NCI-H2171 (cell line): Measurements from ENCODE around the gene MGA.

ENCODE experiments used
- DNase-seq: peaks from one replicate; lab custom pipeline; 2025; lab: John Stamatoyannopoulos, UW

Gene MGA

GRCh38 chr15:41783296-41783695 is 123.1 kb downstream of the MGA start:
- DNase-seq, result no peak

GRCh38 chr15:41788262-41788661 is 128.1 kb downstream of the MGA start:
- no peak for DNase-seq

DNA sequence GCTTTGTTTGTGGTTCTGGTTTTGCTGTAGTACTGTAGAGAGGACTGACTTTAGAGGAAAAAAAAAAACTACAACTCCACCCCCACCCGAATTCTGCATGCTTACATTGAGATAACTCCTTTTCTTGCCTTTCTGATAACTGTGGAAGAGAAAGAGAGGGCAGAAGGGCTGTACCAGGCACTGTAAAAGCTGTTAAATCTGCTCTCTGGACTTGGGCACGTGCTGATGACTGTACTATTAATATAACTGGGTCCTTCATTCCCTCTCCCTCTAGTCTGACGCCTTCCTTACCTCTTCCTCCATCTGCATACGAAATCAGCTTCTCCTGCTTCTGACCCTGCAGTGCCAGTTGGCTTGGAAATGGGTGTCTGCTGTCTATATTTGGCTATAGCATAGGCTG is 129.0 kb downstream of the MGA start:
- no peak for DNase-seq

GRCh38 chr15:41789662-41790061 is 129.5 kb downstream of the MGA start:
- no peak for DNase-seq

- no peak for DNase-seq
These were observed 130.0 kb downstream of the MGA start for GRCh38 chr15:41790169-41790568.

DNA sequence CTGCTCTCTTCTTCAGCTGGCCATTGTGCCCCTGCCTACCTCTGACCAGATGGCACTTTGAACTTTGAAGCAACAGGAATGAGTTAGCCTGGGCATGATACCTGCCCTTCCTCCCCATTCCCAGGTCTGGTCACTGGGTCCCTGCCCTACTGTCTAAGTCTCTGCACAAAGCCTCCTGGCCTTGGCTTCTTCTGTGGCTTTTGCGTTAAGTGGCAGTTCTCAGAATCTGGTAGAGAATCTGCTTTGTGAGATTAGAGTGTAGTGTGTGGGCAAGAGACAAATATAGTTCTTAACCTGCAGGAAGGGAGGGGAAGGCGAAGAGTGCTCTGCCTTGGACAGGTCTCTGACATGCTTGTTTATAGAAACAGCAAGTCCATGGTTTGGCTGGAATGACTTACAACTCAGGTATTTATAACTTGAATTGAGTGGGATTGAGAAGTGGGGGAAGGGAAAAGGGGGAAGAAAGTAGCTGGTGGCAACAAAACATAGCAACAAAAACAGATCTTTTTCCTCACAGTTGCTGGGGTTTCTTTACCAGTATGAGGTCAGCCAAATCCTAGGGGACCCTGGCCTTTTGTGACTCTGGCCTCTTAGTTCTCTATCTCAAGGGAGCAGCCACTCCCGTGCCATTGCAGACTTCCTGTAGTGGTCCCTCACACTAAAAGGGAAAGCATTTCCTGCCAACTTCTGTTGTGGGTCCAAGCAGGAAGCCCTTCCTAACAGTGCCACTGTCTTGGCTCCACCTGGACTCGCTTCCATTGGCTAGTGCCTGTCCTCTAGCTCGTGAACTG is 130.7 kb downstream of the MGA start:
- DNase-seq, result no peak

GRCh38 chr15:41791547-41791937 is 131.3 kb downstream of the MGA start:
- no peak for DNase-seq

DNA sequence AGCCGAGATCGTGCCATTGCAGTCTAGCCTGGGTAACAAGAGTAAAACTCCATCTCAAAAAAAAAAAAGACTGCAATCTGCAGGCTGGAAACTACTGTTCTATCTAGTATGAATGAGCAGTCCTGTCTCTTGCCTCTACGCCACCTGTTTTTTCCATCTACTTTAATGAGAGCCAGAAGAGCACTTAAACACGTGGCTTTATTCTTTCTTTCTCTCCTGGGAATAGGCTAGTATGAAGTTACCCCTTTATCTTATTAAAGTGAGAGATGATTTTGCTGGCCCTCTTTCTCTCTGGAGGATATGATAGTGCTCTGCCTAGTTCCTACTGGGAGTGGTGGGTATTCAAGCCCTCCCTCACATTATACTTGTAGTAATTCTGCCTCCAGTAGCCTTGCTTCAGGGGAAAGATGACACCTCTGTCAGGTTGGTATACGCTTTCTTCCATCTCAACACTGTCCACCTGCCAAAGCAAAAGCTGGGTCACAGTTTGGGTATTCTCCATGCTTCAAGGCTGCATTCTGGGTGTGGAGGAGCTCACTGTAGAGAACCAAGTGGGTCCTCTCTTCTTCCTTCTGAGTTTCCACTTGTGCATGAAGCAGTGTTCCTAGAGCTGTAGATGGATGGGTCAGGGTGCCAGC is 131.9 kb downstream of the MGA start:
- DNase-seq, result peak; percentile 72

DNA sequence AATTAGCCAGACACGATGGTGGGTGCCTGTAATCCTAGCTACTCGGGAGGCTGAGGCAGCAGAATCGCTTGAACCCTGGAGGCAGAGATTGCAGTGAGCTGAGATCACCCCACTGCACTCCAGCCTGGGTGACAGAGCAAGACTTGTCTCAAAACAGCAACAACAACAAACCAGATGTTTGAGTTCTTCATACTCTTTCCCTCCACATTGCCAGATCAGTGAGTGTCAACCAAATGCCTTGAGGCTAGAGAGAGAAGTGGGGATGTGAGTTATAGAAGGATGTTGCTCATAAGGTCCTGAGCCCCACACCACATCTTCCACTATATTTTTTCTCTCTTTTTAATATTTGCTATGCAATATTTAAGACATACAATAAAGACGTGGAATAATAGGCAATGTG is 133.9 kb downstream of the MGA start:
- no peak for DNase-seq

DNA sequence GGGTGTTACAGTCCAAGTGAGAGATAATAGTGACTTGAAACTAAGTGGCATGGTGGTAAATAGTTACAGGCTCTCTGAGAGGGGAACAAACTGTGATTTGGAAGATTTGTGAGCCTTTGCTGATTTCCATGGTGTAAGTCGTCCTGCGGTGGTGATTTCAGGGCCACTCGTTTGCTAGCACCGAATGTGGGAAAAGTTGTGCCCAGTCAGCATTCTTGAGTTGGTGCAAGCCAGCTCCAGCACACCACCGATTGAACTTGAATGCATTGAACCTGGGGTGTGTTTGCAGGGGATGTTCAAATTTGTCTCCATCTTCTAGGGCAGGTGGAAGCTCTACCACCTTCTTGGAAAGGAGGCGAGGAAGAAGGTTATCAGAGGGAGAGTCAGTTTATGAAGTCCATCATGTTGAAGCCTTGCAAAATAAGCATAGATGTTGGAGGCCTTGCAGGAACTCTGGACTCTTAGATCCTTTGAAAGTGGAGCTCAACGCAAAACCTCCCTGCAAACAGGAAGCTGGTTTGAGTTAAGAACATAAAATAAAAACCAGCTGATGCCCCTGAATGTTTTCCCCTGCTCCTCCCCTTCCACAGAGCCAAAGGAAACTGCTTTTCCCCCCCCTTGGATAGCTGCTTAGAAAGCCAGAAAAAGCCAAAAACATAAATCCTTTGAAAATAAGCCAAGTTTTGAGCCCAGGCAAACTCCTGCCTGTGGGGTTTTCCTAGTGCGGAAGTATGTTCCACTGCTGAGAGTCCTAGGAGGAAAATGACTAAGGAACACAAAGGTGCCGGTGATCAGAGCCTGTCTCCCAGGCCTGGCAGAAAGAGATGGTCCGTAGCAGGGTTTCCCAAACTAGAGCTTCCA is 136.0 kb downstream of the MGA start:
- no peak for DNase-seq

- DNase-seq, result no peak
These were observed 137.2 kb downstream of the MGA start for GRCh38 chr15:41797201-41797944.

GRCh38 chr15:41798607-41799487 is 138.6 kb downstream of the MGA start:
- no peak for DNase-seq

DNA sequence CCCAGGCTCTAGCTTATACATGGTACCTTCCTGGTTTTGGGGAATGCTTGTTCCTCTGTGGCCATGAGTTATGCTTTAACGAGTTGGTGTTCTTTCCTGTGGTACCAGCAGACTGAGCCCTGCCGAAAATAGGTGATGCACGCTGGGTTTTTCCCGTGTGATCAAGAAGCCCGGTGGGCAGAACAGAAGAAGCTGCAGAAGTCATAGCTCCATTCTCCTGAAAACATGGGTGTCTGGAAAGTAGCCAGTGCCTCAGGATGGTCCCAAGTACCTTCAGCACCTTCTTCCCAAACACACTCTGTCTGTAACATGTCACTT is 139.2 kb downstream of the MGA start:
- no peak for DNase-seq

DNA sequence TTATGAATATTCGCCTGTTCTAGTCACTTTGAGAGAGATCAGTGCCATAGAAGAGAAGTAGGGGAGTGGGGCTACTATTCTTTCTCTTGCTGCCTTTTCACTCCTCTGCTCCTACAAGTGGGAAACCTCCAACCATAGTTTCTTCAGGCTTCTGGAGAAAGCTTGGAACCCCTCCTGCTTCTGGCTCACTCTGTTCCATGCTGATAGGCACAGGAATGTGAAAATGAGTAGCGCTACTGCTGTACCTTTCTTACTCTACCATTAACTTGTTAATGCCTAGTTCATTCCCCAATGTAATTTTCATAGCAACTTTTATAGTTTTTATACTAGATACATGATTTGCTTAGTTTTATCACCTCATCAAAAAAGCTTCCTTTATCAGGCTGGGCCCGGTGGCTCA is 141.0 kb downstream of the MGA start:
- no peak for DNase-seq

GRCh38 chr15:41801850-41802455 is 141.7 kb downstream of the MGA start:
- DNase-seq, result no peak

DNA sequence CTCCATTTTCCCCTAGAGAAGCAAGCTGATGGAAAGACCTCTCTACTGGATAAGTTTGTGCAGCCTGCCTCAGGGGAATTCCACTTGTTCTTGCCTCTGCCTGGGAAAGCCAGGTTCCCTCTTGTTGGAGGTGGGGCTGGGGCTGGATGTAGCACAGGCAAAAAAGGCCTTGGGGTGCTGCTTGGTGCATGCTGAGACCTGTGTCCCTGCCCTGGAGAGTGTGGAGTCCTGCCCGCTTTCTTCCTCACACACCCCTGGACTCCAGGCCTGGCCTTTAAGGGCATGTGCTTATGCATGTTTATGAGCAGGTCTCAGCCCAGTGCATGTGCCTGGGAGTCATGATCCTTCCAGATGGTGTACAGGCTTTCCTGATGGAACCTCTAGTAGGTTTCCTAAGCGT is 144.2 kb downstream of the MGA start:
- DNase-seq, result peak; percentile 9

DNA sequence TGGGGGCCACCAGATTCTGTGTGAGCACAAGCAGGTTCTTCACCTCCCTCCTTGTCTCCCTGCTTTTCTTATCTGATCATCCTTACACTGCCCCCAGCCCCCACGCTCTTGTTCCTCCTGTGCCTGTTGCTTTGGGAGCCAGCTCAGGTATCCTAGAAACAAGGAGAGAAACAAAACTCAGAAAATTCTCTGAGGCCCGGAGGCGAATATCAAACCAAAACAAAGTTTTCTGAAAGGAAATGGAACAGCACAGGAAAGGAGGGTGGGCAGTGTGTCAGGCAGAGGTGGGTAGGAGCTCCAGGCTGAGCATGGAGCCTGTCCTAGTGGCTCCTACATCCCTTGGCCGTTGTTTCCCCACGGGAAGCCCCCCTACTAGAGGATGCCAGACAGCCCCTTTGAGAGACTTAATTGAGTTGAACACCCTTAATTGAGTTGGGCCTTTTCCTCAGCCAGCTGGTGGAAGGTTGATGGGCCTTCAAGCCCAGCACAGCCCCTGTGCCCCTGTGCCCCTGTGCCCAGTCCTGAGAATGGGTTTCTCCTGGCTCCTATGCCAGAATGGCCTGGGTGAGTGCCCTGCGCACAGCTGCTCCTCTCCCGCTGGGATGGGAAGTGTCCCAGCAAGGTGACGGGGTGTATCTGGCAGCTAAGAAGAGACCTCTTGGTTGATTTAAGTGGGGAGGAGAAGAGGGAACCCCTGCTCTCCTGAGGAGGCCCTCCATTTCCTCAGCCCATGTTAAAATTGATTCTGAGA is 144.9 kb downstream of the MGA start:
- no peak for DNase-seq

DNA sequence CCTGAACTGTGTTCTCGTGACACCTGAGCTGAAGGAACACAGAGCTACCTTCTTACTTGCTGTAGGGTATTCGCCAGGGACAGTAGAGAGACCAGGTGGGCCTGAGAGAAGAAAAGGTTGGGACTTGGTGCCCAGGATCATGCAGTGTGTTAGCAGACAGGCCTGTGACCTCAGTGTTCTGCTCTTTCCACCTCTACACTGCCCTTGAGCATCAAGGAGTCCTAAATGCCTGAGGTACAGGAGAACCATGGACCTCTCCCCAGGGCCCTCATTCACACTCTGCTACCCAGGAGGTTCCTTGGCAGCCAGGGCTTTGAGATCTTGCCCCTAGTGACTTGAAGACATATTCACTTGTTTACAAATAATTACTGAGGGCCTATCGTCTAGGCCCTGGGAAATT is 145.5 kb downstream of the MGA start:
- no peak for DNase-seq

GRCh38 chr15:41806291-41807181 is 146.3 kb downstream of the MGA start:
- no peak for DNase-seq
